Stomach (tissue), 9 donors: ENCODE results near the gene IL1A. TPM values are rescaled to one million over a fixed set of nuclear protein-coding genes. Genes with fewer than 3 reads are reported as not detected.

Experiments
- DNase-seq, 2 donors: peaks; one replicate each; pipeline versions ENCODE4 v3.0.0 to v3.0.0-alpha.2; 2013 to 2019
- H3K27ac ChIP-seq, 5 donors: fragments of 200-600 bp in 4 of 5; sonication (generic) in 4 of 5; one replicate each; pipeline ENCODE4 v1.5.1; 2013 to 2019; ENCODE audit warnings: mild to moderate bottlenecking in 1 of 5, moderate library complexity in 1 of 5
- H3K27me3 ChIP-seq, 3 donors: fragments of 200-600 bp; sonication (generic); one replicate each; pipeline ENCODE4 v1.5.1; 2017 to 2019; ENCODE audit warnings: mixed run types in 1 of 3
- H3K36me3 ChIP-seq, 4 donors: fragments of 200-600 bp; sonication (generic); 1 replicate in 3 of 4; 2 replicates in 1 of 4; pipeline ENCODE4 v1.5.1; 2016 to 2019
- H3K4me1 ChIP-seq, 4 donors: fragments of 200-600 bp; sonication (generic); one replicate each; pipeline ENCODE4 v1.5.1; 2016 to 2019
- H3K4me3 ChIP-seq, 4 donors: fragments of 200-600 bp; sonication (generic) in 3 of 4; one replicate each; pipeline ENCODE4 v1.5.1; 2016 to 2019; ENCODE audit warnings: mild to moderate bottlenecking in 1 of 4
- H3K9me3 ChIP-seq, 4 donors: fragments of 200-600 bp; sonication (generic); one replicate each; pipeline ENCODE4 v1.5.1; 2016 to 2019
- EP300 ChIP-seq: sonication (generic); formaldehyde crosslinking; IDR thresholded peaks from one replicate; pipeline ENCODE4 v1.6.1; 2017; ENCODE audit warnings: antibody characterized with exemption
- POLR2A ChIP-seq, 4 donors: fragments of 450-650 bp; IDR thresholded peaks; one replicate each; pipeline ENCODE4 v1.6.1; 2016; ENCODE audit warnings: antibody characterized with exemption in 4 of 4, control low read depth in 2 of 4, mild to moderate bottlenecking in 1 of 4, moderate library complexity in 1 of 4
- POLR2AphosphoS5 ChIP-seq, 3 donors: sonication (generic); formaldehyde crosslinking; IDR thresholded peaks; one replicate each; pipeline ENCODE4 v1.6.1; 2016; ENCODE audit warnings: antibody characterized with exemption in 3 of 3
- WGBS, 5 donors: extraction: QIAGEN DNeasy Blood & Tissue Kit in 3 of 5; methylation state at CpG; one replicate each; pipeline versions ENCODE4 v1.1.5 to v1.1.7; 2013 to 2018; 5-methylcytosine and 5-hydroxymethylcytosine counted together
- intact Hi-C: fragments of 100-400 bp; cut with DNase I; formaldehyde crosslinking; loops from one replicate; pipeline ENCODE4 v1.15.1; 2023; ENCODE audit warnings: low total_unique reads
- polyA plus RNA-seq, 3 donors: library from polyadenylated mRNA; stranded (reverse); fragments of 200-250 nt; gene quantifications; one replicate each; pipeline ENCODE4 v1.2.3, GENCODE V29; 2013
- total RNA-seq, 5 donors: library from RNA; depleted of rRNA; stranded (reverse); fragments of >200 nt; gene quantifications; one replicate each; pipeline versions ENCODE4 v1.1.0 to v1.2.3, GENCODE V29; 2014 to 2016
- TF ChIP-seq, protein P1 (sequence below), 7 experiments: fragments of 450-650 bp in 4 of 7; fragments of 200-600 bp in 3 of 7; sonication (generic) in 3 of 7; IDR thresholded peaks; one replicate each; pipeline ENCODE4 v1.5.1; 2016 to 2019; ENCODE audit warnings: antibody characterized with exemption in 7 of 7, control low read depth in 2 of 7, mild to moderate bottlenecking in 1 of 7
- donor health status: healthy with polysubstance abuse.
- donor health status: Bipolar disorder and iron deficiency.
- donor health status: healthy.

Gene IL1A
- total and polyA plus RNA-seq, 8 donors = 0.44 to 2.5 TPM; not detected in 6

DNA sequence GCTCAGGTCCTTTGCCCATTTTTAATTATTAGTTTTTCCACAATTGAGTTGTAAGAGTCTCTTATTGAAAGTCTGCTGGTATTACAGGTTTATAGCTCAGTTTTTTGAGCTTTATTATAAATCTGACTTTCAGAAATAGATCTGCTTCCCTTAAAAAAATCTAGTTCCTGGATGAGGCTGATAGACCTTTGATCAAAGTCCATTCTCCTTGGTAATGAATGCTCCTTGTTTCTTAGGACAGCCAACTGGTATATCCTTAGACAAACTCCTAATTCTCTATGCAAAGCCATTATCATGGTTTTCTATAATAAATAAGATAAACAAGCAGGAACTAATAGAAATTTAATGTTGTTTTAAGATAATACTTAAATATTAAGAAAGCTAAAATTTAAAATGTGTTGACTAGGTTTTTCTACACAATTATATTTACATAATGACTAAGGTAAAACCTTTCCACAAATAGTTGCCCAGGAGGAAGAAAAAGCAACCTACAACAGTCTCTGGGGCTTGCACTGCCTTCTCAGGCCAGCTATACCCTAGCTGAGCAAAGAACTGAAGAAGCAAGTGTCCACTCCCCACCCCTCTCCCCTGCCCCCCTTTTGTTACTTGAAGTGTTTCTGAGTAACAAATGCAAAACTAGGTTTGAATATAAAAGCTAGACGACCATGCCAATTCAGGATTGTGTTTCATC lies 46.6 kb downstream of the IL1A start:
- Histone ChIP-seq H3K27me3 (no peaks in the 10 kb centered on the region), H3K36me3 (no peaks in the 10 kb centered on the region), H3K9me3 (no peaks in the 10 kb centered on the region), H3K4me3 (no peak overlapping the region), H3K4me1 (peaks cover 0 to 15% (median 6%) of the 10 kb centered on the region in 4 donors), H3K27ac (peak overlapping the region; percentile 3 to 69 (median 47))
- intact Hi-C loops = no loop called here
- DNase-seq = no peak
- WGBS, 5 donors = 26 to 59% (median 48%) methylated on average over 1 of the region's 1 CpG
- TF ChIP-seq, protein P1, sequence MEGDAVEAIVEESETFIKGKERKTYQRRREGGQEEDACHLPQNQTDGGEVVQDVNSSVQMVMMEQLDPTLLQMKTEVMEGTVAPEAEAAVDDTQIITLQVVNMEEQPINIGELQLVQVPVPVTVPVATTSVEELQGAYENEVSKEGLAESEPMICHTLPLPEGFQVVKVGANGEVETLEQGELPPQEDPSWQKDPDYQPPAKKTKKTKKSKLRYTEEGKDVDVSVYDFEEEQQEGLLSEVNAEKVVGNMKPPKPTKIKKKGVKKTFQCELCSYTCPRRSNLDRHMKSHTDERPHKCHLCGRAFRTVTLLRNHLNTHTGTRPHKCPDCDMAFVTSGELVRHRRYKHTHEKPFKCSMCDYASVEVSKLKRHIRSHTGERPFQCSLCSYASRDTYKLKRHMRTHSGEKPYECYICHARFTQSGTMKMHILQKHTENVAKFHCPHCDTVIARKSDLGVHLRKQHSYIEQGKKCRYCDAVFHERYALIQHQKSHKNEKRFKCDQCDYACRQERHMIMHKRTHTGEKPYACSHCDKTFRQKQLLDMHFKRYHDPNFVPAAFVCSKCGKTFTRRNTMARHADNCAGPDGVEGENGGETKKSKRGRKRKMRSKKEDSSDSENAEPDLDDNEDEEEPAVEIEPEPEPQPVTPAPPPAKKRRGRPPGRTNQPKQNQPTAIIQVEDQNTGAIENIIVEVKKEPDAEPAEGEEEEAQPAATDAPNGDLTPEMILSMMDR (IDR thresholded peaks at IDR 0.05) = no peak
- TF ChIP-seq POLR2AphosphoS5 (IDR thresholded peaks at IDR 0.05) = no peak
- no peak for TF ChIP-seq EP300
- no peak for TF ChIP-seq POLR2A (IDR thresholded peaks at IDR 0.05)

DNA sequence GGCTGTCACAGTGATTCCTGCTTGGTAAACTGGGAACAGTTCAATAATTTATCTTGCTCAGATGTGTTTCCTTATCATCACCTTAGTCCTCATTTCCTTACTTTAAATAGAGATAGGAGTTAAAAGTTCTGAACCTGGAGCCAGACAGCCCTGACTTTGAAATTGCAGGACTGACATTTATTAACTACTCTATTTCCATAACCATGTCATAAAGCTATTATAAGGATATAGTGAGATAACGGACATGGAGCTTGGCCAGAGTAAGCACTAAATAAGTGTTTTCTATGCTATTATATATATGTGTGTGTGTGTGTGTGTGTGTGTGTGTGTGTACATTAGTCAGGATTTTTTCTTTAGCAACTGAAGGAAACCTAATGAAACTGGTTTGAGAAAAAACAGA lies 50.4 kb downstream of the IL1A start:
- H3K9me3 ChIP-seq = no peaks in the 10 kb centered on the region
- no peaks in the 10 kb centered on the region for H3K36me3 ChIP-seq
- peaks cover 0 to 4% (median 0%) of the 10 kb centered on the region in 3 donors for H3K27me3 ChIP-seq
- intact Hi-C loops = no loop called here
- peaks cover 0 to 8% (median 3%) of the 10 kb centered on the region in 4 donors for H3K4me1 ChIP-seq
- WGBS, 5 donors = 24 to 52% (median 34%) methylated on average over 1 of the region's 1 CpG
- no peak overlapping the region for H3K4me3 ChIP-seq
- DNase-seq = peak in 1 of 2 donors; percentile 60
- H3K27ac ChIP-seq = no peak overlapping the region
- TF ChIP-seq EP300 = no peak
- no peak for TF ChIP-seq POLR2AphosphoS5 (IDR thresholded peaks at IDR 0.05)
- TF ChIP-seq, protein P1 (IDR thresholded peaks at IDR 0.05) = no peak
- TF ChIP-seq POLR2A (IDR thresholded peaks at IDR 0.05) = no peak

DNA sequence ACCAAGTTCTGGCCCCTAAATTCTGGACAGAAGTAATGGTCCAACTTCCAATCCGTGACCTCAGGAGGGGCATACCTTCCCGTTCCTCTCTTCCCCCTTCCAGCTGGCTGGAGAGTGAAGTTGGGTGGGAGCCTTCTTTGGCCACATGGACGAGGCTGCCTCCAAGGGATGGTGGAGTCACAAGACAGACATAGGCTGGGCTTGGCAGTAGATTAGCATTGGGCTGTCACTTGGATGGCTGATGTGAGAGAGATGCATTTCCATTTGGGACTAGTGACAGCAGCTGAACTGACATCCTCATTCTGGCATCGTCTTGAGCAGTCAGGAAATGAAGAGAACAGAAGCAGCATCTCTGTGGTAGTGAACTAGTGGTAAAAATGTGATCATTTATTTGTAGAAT lies 50.8 kb downstream of the IL1A start:
- Histone ChIP-seq H3K9me3 (no peaks in the 10 kb centered on the region), H3K4me1 (peaks cover 0 to 8% (median 3%) of the 10 kb centered on the region in 4 donors), H3K4me3 (no peak overlapping the region), H3K36me3 (no peaks in the 10 kb centered on the region), H3K27me3 (peaks cover 0 to 4% (median 0%) of the 10 kb centered on the region in 3 donors), H3K27ac (no peak overlapping the region)
- DNase-seq = no peak
- WGBS, 5 donors = 36 to 49% (median 44%) methylated on average over 2 to 4 of the region's 4 CpGs
- no peak for TF ChIP-seq POLR2AphosphoS5 (IDR thresholded peaks at IDR 0.05)
- no peak for TF ChIP-seq POLR2A (IDR thresholded peaks at IDR 0.05)
- TF ChIP-seq, protein P1 (IDR thresholded peaks at IDR 0.05) = no peak
- TF ChIP-seq EP300 = no peak
- intact Hi-C loops = no loop called here

GRCh38 chr2:112731479-112731878 lies 52.8 kb downstream of the IL1A start:
- Histone ChIP-seq H3K4me1 (peaks cover 0 to 11% (median 3%) of the 10 kb centered on the region in 4 donors), H3K4me3 (no peak overlapping the region), H3K9me3 (no peaks in the 10 kb centered on the region), H3K27ac (no peak overlapping the region), H3K36me3 (no peaks in the 10 kb centered on the region), H3K27me3 (peaks cover 0 to 4% (median 0%) of the 10 kb centered on the region in 3 donors)
- TF ChIP-seq POLR2AphosphoS5 (IDR thresholded peaks at IDR 0.05) (no peak), POLR2A (IDR thresholded peaks at IDR 0.05) (no peak), EP300 (no peak)
- TF ChIP-seq, protein P1 (IDR thresholded peaks at IDR 0.05) = no peak
- WGBS, 5 donors = 83 to 90% (median 87%) methylated on average over 2 of the region's 2 CpGs
- intact Hi-C loops = no loop called here
- no peak for DNase-seq
